ENCODE data around the gene B4GAT1. TPM values are rescaled to one million over a fixed set of nuclear protein-coding genes. Genes with fewer than 3 reads are reported as not detected.

The B4GAT1 gene
- polyA plus RNA-seq, 1 donor from 2014 or later, result 162 TPM

- Histone ChIP-seq H3K9ac (ENCODE audit: low read length) (no peak overlapping the region), H3K9me2 (ENCODE audit: insufficient read depth, low read length) (no peaks in the 10 kb centered on the region), H3K36me3 (ENCODE audit: insufficient read depth, low read length) (no peaks in the 10 kb centered on the region), H3K4me3 (ENCODE audit: low read length) (no peak overlapping the region), H3K79me2 (replicated peaks; ENCODE audit: insufficient read depth, low read length) (no peaks in the 10 kb centered on the region), H3K9me3 (ENCODE audit: low read length) (no peaks in the 10 kb centered on the region), H3K27ac (ENCODE audit: low read length) (no peak overlapping the region), H2AFZ (ENCODE audit: low read depth, low read length) (no peak overlapping the region), H4K20me1 (ENCODE audit: insufficient read depth) (no peaks in the 10 kb centered on the region), H3K4me2 (ENCODE audit: low read length) (no peak overlapping the region), H3K27me3 (ENCODE audit: insufficient read depth, low read depth, low read length) (no peaks in the 10 kb centered on the region), H3F3A (ENCODE audit: insufficient read depth, low read length, poor library complexity, severe bottlenecking) (no peaks in the 10 kb centered on the region)
- TF ChIP-seq REST (IDR thresholded peaks at IDR 0.05; ENCODE audit: borderline replicate concordance), result no peak
- TF ChIP-seq SMC3 (conservative IDR thresholded peaks at IDR 0.05; ENCODE audit: poor library complexity), result no peak
Observed at GRCh38 chr11:66325263-66325671, 22.2 kb downstream of the B4GAT1 start.

DNA sequence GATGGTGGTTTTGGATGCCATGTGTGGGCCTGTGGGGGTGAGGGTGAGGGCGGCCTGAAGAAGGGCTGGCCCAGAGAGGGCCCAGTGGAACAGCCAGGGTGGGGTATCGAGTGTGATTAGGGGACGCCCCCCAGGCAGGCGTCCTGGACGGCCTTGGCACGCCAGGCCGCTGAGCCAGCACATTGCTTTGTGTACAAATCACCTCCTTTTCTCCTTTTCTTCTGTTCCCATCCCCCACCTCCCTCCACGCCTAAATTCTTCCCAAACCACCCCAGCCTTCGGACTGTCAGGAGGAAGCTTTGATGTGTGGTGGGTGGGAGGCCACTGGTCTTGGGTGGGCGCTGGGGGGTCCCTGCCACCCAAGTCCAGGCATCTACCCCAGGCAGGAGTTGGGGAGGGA is 22.8 kb downstream of the B4GAT1 start:
- Histone ChIP-seq H3F3A (ENCODE audit: insufficient read depth, low read length, poor library complexity, severe bottlenecking) (no peaks in the 10 kb centered on the region), H3K4me3 (ENCODE audit: low read length) (no peak overlapping the region), H2AFZ (ENCODE audit: low read depth, low read length) (no peak overlapping the region), H3K4me2 (ENCODE audit: low read length) (no peak overlapping the region), H3K36me3 (ENCODE audit: insufficient read depth, low read length) (no peaks in the 10 kb centered on the region), H3K9me3 (ENCODE audit: low read length) (no peaks in the 10 kb centered on the region), H3K79me2 (replicated peaks; ENCODE audit: insufficient read depth, low read length) (no peaks in the 10 kb centered on the region), H3K27ac (ENCODE audit: low read length) (no peak overlapping the region), H3K9me2 (ENCODE audit: insufficient read depth, low read length) (no peaks in the 10 kb centered on the region), H3K9ac (ENCODE audit: low read length) (no peak overlapping the region), H3K27me3 (ENCODE audit: insufficient read depth, low read depth, low read length) (no peaks in the 10 kb centered on the region), H4K20me1 (ENCODE audit: insufficient read depth) (no peaks in the 10 kb centered on the region)
- TF ChIP-seq POLR2AphosphoS5 (IDR thresholded peaks at IDR 0.05) (no peak), RAD21 (conservative IDR thresholded peaks at IDR 0.05) (no peak), MXI1 (conservative IDR thresholded peaks at IDR 0.05; ENCODE audit: poor library complexity, severe bottlenecking) (no peak), TAF1 (IDR thresholded peaks at IDR 0.05; ENCODE audit: low read depth) (no peak), EP300 (conservative IDR thresholded peaks at IDR 0.05; ENCODE audit: poor library complexity, severe bottlenecking) (no peak), SMC3 (conservative IDR thresholded peaks at IDR 0.05; ENCODE audit: poor library complexity) (no peak), REST (IDR thresholded peaks at IDR 0.05; ENCODE audit: borderline replicate concordance) (no peak), EZH2 (IDR thresholded peaks at IDR 0.05; ENCODE audit: borderline replicate concordance, insufficient read depth, low read length, poor library complexity, severe bottlenecking) (no peak)
- TF ChIP-seq, protein P1, sequence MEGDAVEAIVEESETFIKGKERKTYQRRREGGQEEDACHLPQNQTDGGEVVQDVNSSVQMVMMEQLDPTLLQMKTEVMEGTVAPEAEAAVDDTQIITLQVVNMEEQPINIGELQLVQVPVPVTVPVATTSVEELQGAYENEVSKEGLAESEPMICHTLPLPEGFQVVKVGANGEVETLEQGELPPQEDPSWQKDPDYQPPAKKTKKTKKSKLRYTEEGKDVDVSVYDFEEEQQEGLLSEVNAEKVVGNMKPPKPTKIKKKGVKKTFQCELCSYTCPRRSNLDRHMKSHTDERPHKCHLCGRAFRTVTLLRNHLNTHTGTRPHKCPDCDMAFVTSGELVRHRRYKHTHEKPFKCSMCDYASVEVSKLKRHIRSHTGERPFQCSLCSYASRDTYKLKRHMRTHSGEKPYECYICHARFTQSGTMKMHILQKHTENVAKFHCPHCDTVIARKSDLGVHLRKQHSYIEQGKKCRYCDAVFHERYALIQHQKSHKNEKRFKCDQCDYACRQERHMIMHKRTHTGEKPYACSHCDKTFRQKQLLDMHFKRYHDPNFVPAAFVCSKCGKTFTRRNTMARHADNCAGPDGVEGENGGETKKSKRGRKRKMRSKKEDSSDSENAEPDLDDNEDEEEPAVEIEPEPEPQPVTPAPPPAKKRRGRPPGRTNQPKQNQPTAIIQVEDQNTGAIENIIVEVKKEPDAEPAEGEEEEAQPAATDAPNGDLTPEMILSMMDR (IDR thresholded peaks at IDR 0.05; ENCODE audit: poor library complexity, severe bottlenecking), result no peak

All from neural cell (in vitro differentiated cells).